ENCODE measurements around the gene ADCYAP1R1. TPM values are rescaled to one million over a fixed set of nuclear protein-coding genes. Genes with fewer than 3 reads are reported as not detected.

Gene ADCYAP1R1
- polyA plus RNA-seq, 1 donor = 4.4 TPM

- H3K27ac ChIP-seq (ENCODE audit: low read length) = no peak overlapping the region
- no peaks in the 10 kb centered on the region for H3K36me3 ChIP-seq (ENCODE audit: control insufficient read depth, insufficient read depth, low read length)
- no peaks in the 10 kb centered on the region for H3K4me1 ChIP-seq (ENCODE audit: control insufficient read depth, insufficient read depth, low read length)
- WGBS (ENCODE audit: insufficient coverage, low lambda C conversion rate) = 100% methylated on average over 3 of the region's 20 CpGs
- no peak overlapping the region for H3K4me3 ChIP-seq (ENCODE audit: low read length)
- H3K9me3 ChIP-seq (ENCODE audit: control insufficient read depth, low read depth, low read length) = no peaks in the 10 kb centered on the region
- no peak for DNase-seq
- peaks cover 3% of the 10 kb centered on the region for H3K27me3 ChIP-seq (ENCODE audit: control insufficient read depth, insufficient read depth, low read length)
Observed at GRCh38 chr7:31099451-31100444, 47.6 kb downstream of the ADCYAP1R1 start.

GRCh38 chr7:31100445-31100844 is 48.3 kb downstream of the ADCYAP1R1 start:
- Histone ChIP-seq H3K4me3 (ENCODE audit: low read length) (no peak overlapping the region), H3K36me3 (ENCODE audit: control insufficient read depth, insufficient read depth, low read length) (no peaks in the 10 kb centered on the region), H3K27me3 (ENCODE audit: control insufficient read depth, insufficient read depth, low read length) (peaks cover 3% of the 10 kb centered on the region), H3K9me3 (ENCODE audit: control insufficient read depth, low read depth, low read length) (no peaks in the 10 kb centered on the region), H3K4me1 (ENCODE audit: control insufficient read depth, insufficient read depth, low read length) (no peaks in the 10 kb centered on the region), H3K27ac (ENCODE audit: low read length) (no peak overlapping the region)
- no peak for DNase-seq
- no CpG with 5 or more reads among the region's 2 CpGs for WGBS (ENCODE audit: insufficient coverage, low lambda C conversion rate)

GRCh38 chr7:31100871-31101270 is 48.8 kb downstream of the ADCYAP1R1 start:
- Histone ChIP-seq H3K4me1 (ENCODE audit: control insufficient read depth, insufficient read depth, low read length) (no peaks in the 10 kb centered on the region), H3K27me3 (ENCODE audit: control insufficient read depth, insufficient read depth, low read length) (peaks cover 3% of the 10 kb centered on the region), H3K9me3 (ENCODE audit: control insufficient read depth, low read depth, low read length) (no peaks in the 10 kb centered on the region), H3K4me3 (ENCODE audit: low read length) (no peak overlapping the region), H3K36me3 (ENCODE audit: control insufficient read depth, insufficient read depth, low read length) (no peaks in the 10 kb centered on the region), H3K27ac (ENCODE audit: low read length) (no peak overlapping the region)
- WGBS (ENCODE audit: insufficient coverage, low lambda C conversion rate) = no CpG with 5 or more reads among the region's 3 CpGs
- no peak for DNase-seq

GRCh38 chr7:31101544-31101943 is 49.4 kb downstream of the ADCYAP1R1 start:
- Histone ChIP-seq H3K36me3 (ENCODE audit: control insufficient read depth, insufficient read depth, low read length) (no peaks in the 10 kb centered on the region), H3K27ac (ENCODE audit: low read length) (no peak overlapping the region), H3K4me3 (ENCODE audit: low read length) (no peak overlapping the region), H3K4me1 (ENCODE audit: control insufficient read depth, insufficient read depth, low read length) (no peaks in the 10 kb centered on the region), H3K9me3 (ENCODE audit: control insufficient read depth, low read depth, low read length) (no peaks in the 10 kb centered on the region), H3K27me3 (ENCODE audit: control insufficient read depth, insufficient read depth, low read length) (no peaks in the 10 kb centered on the region)
- no CpG with 5 or more reads among the region's 5 CpGs for WGBS (ENCODE audit: insufficient coverage, low lambda C conversion rate)
- DNase-seq = no peak

- Histone ChIP-seq H3K4me1 (ENCODE audit: control insufficient read depth, insufficient read depth, low read length) (no peaks in the 10 kb centered on the region), H3K4me3 (ENCODE audit: low read length) (no peak overlapping the region), H3K27ac (ENCODE audit: low read length) (no peak overlapping the region), H3K36me3 (ENCODE audit: control insufficient read depth, insufficient read depth, low read length) (no peaks in the 10 kb centered on the region), H3K27me3 (ENCODE audit: control insufficient read depth, insufficient read depth, low read length) (no peaks in the 10 kb centered on the region), H3K9me3 (ENCODE audit: control insufficient read depth, low read depth, low read length) (no peaks in the 10 kb centered on the region)
- no peak for DNase-seq
- WGBS (ENCODE audit: insufficient coverage, low lambda C conversion rate) = no CpG with 5 or more reads among the region's 12 CpGs
Observed at GRCh38 chr7:31102151-31102972, 50.3 kb downstream of the ADCYAP1R1 start.

DNA sequence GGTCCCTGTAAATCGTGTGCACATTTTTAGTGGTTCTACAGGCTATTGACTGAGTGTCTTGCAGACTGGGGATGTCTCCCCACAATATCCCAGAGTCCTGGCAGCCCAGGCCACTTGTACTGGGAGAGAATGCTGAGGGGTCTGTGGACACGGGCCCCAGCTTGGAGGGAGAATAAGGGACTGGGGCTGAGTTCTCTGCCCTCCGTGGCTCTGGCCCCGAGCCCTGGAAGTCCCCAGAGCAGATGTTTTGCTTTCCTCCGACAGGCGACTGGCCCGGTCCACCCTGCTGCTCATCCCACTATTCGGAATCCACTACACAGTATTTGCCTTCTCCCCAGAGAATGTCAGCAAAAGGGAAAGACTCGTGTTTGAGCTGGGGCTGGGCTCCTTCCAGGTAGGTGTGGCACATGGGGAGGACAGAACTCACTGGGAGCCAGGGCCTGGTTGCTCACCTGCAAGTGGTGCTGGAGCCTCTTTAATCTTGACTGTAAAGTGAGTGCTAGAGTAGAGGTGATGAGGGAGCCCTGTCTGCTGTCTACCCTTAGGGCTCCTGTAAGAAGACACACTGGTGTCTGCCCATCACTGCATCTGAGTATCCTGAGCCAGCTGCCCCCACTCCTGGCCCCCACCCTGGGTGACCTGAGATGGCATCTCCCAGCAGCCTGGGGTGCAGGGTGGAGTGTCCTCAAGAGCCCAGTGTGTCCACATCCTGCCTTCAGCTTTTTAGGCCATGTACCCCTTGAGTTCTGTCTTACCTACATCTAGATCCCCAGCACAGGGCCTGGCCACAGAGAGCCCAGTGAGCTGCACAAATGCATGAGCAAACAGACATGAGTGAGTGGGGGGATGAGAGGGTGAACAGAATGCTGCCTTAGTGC is 51.1 kb downstream of the ADCYAP1R1 start:
- H3K27me3 ChIP-seq (ENCODE audit: control insufficient read depth, insufficient read depth, low read length) = no peaks in the 10 kb centered on the region
- H3K9me3 ChIP-seq (ENCODE audit: control insufficient read depth, low read depth, low read length) = no peaks in the 10 kb centered on the region
- H3K36me3 ChIP-seq (ENCODE audit: control insufficient read depth, insufficient read depth, low read length) = no peaks in the 10 kb centered on the region
- H3K4me3 ChIP-seq (ENCODE audit: low read length) = no peak overlapping the region
- WGBS (ENCODE audit: insufficient coverage, low lambda C conversion rate) = no CpG with 5 or more reads among the region's 9 CpGs
- no peak for DNase-seq
- no peak overlapping the region for H3K27ac ChIP-seq (ENCODE audit: low read length)
- H3K4me1 ChIP-seq (ENCODE audit: control insufficient read depth, insufficient read depth, low read length) = no peaks in the 10 kb centered on the region

DNA sequence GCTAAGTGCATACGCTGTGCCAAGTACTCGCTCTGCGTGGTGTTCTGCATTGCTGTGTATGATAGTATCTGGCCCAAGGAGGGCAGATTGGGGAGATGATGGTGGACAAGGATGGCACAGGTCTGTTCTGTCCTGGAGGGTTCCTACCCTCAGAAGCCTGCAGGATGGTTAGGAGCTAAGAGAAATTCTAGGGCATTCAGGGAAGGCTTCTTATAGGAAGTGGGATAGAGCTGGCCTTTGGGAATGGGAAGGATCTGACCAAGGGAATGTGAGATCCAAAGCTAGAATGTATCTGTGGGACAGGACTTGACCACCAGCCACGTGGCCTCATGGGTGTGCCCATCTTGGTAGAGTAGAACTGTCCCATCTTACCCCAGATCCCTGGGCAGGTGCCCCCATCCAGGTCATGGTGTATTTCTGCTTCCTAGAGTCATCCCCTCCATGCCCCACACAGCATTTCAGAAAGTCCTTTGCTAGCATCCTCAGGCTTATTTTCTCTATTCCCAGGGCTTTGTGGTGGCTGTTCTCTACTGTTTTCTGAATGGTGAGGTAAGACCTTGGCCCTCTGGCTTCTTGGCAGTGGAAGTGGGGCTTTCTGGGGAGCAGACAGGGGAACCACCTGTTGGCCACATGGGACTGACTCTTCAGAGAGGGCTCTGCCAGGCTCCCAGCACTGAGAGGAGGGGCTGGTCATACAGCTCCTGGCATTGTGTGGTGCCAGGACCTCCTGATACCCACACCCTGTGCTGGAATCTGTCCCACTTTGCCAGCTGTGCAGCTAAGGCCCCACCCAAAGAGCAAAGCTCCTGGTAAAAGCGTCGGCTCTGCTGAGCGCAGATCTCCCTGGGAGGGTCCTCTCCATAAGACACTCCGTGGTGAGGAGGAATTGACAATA is 52.5 kb downstream of the ADCYAP1R1 start:
- no peak for DNase-seq
- H3K27ac ChIP-seq (ENCODE audit: low read length) = no peak overlapping the region
- H3K36me3 ChIP-seq (ENCODE audit: control insufficient read depth, insufficient read depth, low read length) = no peaks in the 10 kb centered on the region
- WGBS (ENCODE audit: insufficient coverage, low lambda C conversion rate) = no CpG with 5 or more reads among the region's 8 CpGs
- no peaks in the 10 kb centered on the region for H3K27me3 ChIP-seq (ENCODE audit: control insufficient read depth, insufficient read depth, low read length)
- H3K9me3 ChIP-seq (ENCODE audit: control insufficient read depth, low read depth, low read length) = no peaks in the 10 kb centered on the region
- no peaks in the 10 kb centered on the region for H3K4me1 ChIP-seq (ENCODE audit: control insufficient read depth, insufficient read depth, low read length)
- no peak overlapping the region for H3K4me3 ChIP-seq (ENCODE audit: low read length)

DNA sequence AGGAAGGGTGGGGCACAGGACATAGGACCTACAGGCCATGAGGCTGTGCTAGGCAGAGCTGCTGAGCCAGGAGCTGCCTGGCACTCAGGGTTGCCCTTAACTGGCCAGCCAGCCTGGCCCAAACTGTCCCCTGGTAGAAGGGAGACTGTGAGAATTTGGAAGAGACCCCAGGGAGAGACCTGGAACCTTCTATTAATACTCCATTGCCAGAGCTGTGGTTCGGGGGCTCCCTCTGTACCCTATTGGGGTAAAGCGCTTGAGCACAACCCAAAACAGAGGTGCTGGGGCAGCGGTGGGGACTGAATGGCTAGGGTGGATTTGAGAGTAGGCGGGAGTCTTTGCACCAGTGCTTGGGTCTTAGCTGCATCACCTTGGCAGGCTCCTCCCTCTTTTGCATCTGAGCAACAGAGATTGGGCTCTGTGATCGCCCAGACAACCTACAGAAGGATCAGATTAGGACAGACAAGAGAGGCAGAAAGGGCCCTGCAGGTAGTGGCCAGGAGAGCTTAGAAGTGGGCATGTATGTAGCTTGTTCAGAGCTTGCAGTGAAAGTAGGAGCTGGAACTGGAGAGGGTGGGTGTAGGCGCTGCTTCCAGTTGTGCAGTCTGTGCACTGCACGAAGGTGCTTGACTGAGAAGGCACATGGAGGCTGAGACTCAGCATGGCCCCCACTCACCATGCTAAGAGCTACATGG is 53.3 kb downstream of the ADCYAP1R1 start:
- H3K4me1 ChIP-seq (ENCODE audit: control insufficient read depth, insufficient read depth, low read length) = no peaks in the 10 kb centered on the region
- no peaks in the 10 kb centered on the region for H3K9me3 ChIP-seq (ENCODE audit: control insufficient read depth, low read depth, low read length)
- H3K27ac ChIP-seq (ENCODE audit: low read length) = no peak overlapping the region
- H3K36me3 ChIP-seq (ENCODE audit: control insufficient read depth, insufficient read depth, low read length) = no peaks in the 10 kb centered on the region
- DNase-seq = no peak
- WGBS (ENCODE audit: insufficient coverage, low lambda C conversion rate) = no CpG with 5 or more reads among the region's 7 CpGs
- peaks cover 2% of the 10 kb centered on the region for H3K27me3 ChIP-seq (ENCODE audit: control insufficient read depth, insufficient read depth, low read length)
- H3K4me3 ChIP-seq (ENCODE audit: low read length) = no peak overlapping the region
